HepG2 (cell line): Measurements from ENCODE around the gene SLC16A4. TPM values are rescaled to one million over a fixed set of nuclear protein-coding genes. Genes with fewer than 3 reads are reported as not detected.
A peak's percentile ranks its signal among the peaks of the same experiment; 100 is the strongest.

Source experiments
- FOXC1 ChIP-seq: sonication (generic); formaldehyde crosslinking; IDR thresholded peaks from 2 replicates; pipeline ENCODE4 v1.8.0; 2022; ENCODE audit warnings: mild to moderate bottlenecking, missing genetic modification reagents, borderline replicate concordance
- KLF6 ChIP-seq: IDR thresholded peaks from 2 replicates; pipeline ENCODE4 v1.8.0; 2016; ENCODE audit warnings: missing biosample characterization, missing genetic modification reagents
- MXI1 ChIP-seq: IDR thresholded peaks from 3 replicates; pipeline ENCODE4 v1.6.1; 2012; ENCODE audit warnings: low read depth, low read length, inconsistent platforms, borderline replicate concordance
- RBM39 ChIP-seq: fragments of 200-400 bp; formaldehyde crosslinking; IDR thresholded peaks from one replicate; pipeline ENCODE4 v1.6.1; 2018; ENCODE audit warnings: antibody characterized with exemption, mild to moderate bottlenecking, low read depth, low read length; ENCODE audit not compliant: poor library complexity, severe bottlenecking
- SMAD3 ChIP-seq: sonication (generic); formaldehyde crosslinking; IDR thresholded peaks from 2 replicates; pipeline ENCODE4 v1.4.0; 2020; ENCODE audit warnings: missing genetic modification reagents
- TP53 ChIP-seq: sonication (generic); formaldehyde crosslinking; conservative IDR thresholded peaks from 2 replicates; pipeline ENCODE4 v1.4.0; 2020; ENCODE audit warnings: missing genetic modification reagents
- ZC3H13 ChIP-seq: sonication (generic); formaldehyde crosslinking; IDR thresholded peaks from 2 replicates; pipeline ENCODE4 v1.8.1; 2023; ENCODE audit warnings: mild to moderate bottlenecking, missing genetic modification reagents, moderate library complexity
- ZFP36L1 ChIP-seq: sonication (generic); formaldehyde crosslinking; IDR thresholded peaks from 2 replicates; pipeline ENCODE4 v1.8.0; 2022; ENCODE audit warnings: mild to moderate bottlenecking, missing genetic modification reagents, moderate library complexity
- ZNF431 ChIP-seq: sonication (generic); formaldehyde crosslinking; IDR thresholded peaks from 2 replicates; pipeline ENCODE4 v1.9.0; 2022; ENCODE audit warnings: missing genetic modification reagents, low read depth, mild to moderate bottlenecking, borderline replicate concordance
- ZNF556 ChIP-seq: sonication (generic); formaldehyde crosslinking; IDR thresholded peaks from 2 replicates; pipeline ENCODE4 v1.4.0; 2020; ENCODE audit warnings: mild to moderate bottlenecking, missing genetic modification reagents, borderline replicate concordance
- ZNF746 ChIP-seq: sonication (generic); formaldehyde crosslinking; IDR thresholded peaks from 2 replicates; pipeline ENCODE4 v1.8.0; 2022; ENCODE audit warnings: mild to moderate bottlenecking, missing genetic modification reagents
- ZSCAN20 ChIP-seq: sonication (generic); formaldehyde crosslinking; IDR thresholded peaks from 2 replicates; pipeline ENCODE4 v1.4.0; 2020; ENCODE audit warnings: missing genetic modification reagents, mild to moderate bottlenecking, borderline replicate concordance
- polyA plus RNA-seq, 8 experiments: library from polyadenylated mRNA; depleted of rRNA in 3 of 8; stranded (reverse) in 7 of 8; unstranded in 1 of 8; fragments of >200 nt; fragmentation: Illumina TruSeq in 4 of 8; extraction: Trizol in 4 of 8; gene quantifications; 2 replicates each; pipeline versions ENCODE4 v1.2.1 to v1.2.3, GENCODE V29; 2011 to 2016; ENCODE audit warnings: low read depth in 4 of 8, missing spikeins in 1 of 8, mixed read lengths in 1 of 8; ENCODE audit not compliant: insufficient read depth in 1 of 8
- total RNA-seq, 5 experiments: library from RNA; depleted of rRNA; stranded (reverse); fragments of >200 nt; fragmentation: Illumina TruSeq; extraction: Trizol; gene quantifications; 2 replicates each; pipeline ENCODE4 v1.2.3, GENCODE V29; 2016; ENCODE audit warnings: low read depth in 1 of 5
- TF ChIP-seq, protein P1 (sequence below): IDR thresholded peaks from 2 replicates; pipeline ENCODE4 v1.6.1; 2016
- TF ChIP-seq, protein P2 (sequence below): IDR thresholded peaks from 2 replicates; pipeline ENCODE4 v1.6.1; 2018; ENCODE audit warnings: missing genetic modification reagents, mild to moderate bottlenecking, missing compliant biosample characterization
- TF ChIP-seq, protein P3 (sequence below): sonication (generic); formaldehyde crosslinking; IDR thresholded peaks from 2 replicates; pipeline ENCODE4 v1.4.0; 2020; ENCODE audit warnings: missing genetic modification reagents, borderline replicate concordance
- TF ChIP-seq, protein P4 (sequence below): sonication (generic); formaldehyde crosslinking; IDR thresholded peaks from 2 replicates; pipeline ENCODE4 v1.4.0; 2020; ENCODE audit warnings: mild to moderate bottlenecking, missing genetic modification reagents
- TF ChIP-seq, protein P5 (sequence below): sonication (generic); formaldehyde crosslinking; IDR thresholded peaks from 2 replicates; pipeline ENCODE4 v1.4.0; 2020; ENCODE audit warnings: low read depth, missing genetic modification reagents

The SLC16A4 gene
- total and polyA plus RNA-seq, 2 of the 13 experiments (the other 11 are each of a cell fraction or from before 2014, with no cell fraction given): 1.1 to 1.5 TPM

DNA sequence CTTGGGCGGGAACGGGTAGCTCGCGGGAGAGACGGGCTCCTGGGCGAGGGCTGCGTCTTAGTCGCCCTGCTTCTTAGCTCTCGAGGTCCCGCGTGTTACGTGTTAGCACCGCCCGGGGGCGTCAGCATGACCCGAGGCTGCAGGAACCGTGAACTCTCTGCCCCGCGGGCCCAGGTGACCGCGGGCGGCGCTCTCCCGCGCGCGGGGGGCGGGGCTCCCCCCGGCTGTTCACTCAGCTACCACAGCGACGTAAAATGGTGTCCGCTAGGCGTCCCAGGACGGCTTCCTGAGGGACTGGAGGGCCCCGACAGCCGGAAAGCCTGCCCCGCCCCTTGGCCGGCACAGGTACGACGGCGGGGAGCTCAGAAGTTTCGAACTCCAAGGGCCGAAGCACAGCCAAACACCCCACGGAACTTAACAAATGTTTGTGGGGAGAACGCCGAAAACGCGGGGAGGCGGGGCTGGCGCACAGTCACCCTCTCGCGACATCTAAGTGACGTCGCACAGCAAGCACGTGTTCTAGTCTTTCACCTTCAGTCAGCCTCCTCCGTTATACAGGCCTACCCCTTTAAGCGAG lies 52.4 kb downstream of the SLC16A4 start (continued):
- TF ChIP-seq, protein P1, sequence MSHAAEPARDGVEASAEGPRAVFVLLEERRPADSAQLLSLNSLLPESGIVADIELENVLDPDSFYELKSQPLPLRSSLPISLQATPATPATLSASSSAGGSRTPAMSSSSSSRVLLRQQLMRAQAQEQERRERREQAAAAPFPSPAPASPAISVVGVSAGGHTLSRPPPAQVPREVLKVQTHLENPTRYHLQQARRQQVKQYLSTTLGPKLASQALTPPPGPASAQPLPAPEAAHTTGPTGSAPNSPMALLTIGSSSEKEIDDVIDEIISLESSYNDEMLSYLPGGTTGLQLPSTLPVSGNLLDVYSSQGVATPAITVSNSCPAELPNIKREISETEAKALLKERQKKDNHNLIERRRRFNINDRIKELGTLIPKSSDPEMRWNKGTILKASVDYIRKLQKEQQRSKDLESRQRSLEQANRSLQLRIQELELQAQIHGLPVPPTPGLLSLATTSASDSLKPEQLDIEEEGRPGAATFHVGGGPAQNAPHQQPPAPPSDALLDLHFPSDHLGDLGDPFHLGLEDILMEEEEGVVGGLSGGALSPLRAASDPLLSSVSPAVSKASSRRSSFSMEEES (CRISPR knock-in tag): no peak; the same call in none of the 2 replicates
- TF ChIP-seq, protein P2, sequence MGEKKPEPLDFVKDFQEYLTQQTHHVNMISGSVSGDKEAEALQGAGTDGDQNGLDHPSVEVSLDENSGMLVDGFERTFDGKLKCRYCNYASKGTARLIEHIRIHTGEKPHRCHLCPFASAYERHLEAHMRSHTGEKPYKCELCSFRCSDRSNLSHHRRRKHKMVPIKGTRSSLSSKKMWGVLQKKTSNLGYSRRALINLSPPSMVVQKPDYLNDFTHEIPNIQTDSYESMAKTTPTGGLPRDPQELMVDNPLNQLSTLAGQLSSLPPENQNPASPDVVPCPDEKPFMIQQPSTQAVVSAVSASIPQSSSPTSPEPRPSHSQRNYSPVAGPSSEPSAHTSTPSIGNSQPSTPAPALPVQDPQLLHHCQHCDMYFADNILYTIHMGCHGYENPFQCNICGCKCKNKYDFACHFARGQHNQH (CRISPR knock-in tag): 0 out of 2 replicates have a peak, but pooled peaks have one; percentile 60
- peak; percentile 4; the same call in 1 of the 2 replicates for TF ChIP-seq SMAD3 (CRISPR knock-in tag)
- TF ChIP-seq ZC3H13: peak; percentile 88; the same call in 1 of the 2 replicates
- TF ChIP-seq, protein P3, sequence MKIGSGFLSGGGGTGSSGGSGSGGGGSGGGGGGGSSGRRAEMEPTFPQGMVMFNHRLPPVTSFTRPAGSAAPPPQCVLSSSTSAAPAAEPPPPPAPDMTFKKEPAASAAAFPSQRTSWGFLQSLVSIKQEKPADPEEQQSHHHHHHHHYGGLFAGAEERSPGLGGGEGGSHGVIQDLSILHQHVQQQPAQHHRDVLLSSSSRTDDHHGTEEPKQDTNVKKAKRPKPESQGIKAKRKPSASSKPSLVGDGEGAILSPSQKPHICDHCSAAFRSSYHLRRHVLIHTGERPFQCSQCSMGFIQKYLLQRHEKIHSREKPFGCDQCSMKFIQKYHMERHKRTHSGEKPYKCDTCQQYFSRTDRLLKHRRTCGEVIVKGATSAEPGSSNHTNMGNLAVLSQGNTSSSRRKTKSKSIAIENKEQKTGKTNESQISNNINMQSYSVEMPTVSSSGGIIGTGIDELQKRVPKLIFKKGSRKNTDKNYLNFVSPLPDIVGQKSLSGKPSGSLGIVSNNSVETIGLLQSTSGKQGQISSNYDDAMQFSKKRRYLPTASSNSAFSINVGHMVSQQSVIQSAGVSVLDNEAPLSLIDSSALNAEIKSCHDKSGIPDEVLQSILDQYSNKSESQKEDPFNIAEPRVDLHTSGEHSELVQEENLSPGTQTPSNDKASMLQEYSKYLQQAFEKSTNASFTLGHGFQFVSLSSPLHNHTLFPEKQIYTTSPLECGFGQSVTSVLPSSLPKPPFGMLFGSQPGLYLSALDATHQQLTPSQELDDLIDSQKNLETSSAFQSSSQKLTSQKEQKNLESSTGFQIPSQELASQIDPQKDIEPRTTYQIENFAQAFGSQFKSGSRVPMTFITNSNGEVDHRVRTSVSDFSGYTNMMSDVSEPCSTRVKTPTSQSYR (CRISPR knock-in tag): peak; percentile 18; the same call in 1 of the 2 replicates
- TF ChIP-seq RBM39: peak; percentile 95
- TF ChIP-seq, protein P4, sequence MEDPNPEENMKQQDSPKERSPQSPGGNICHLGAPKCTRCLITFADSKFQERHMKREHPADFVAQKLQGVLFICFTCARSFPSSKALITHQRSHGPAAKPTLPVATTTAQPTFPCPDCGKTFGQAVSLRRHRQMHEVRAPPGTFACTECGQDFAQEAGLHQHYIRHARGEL (CRISPR knock-in tag): peak; percentile 50; the same call in 1 of the 2 replicates
- peak; percentile 59; the same call in 1 of the 2 replicates for TF ChIP-seq ZNF556 (CRISPR knock-in tag)
- TF ChIP-seq ZNF431 (CRISPR knock-in tag): peak; percentile 56; the same call in 1 of the 2 replicates
- peak; percentile 52; the same call in 1 of the 2 replicates for TF ChIP-seq ZNF746 (CRISPR knock-in tag)
- TF ChIP-seq ZSCAN20 (CRISPR knock-in tag): peak; percentile 67; the same call in 1 of the 2 replicates
- TF ChIP-seq ZFP36L1 (CRISPR knock-in tag): peak; percentile 64
- peak; percentile 51; the same call in 2 of the 3 replicates for TF ChIP-seq MXI1
- 0 out of 2 replicates have a peak, but pooled peaks have one; percentile 66 for TF ChIP-seq FOXC1 (CRISPR knock-in tag)
- TF ChIP-seq, protein P5, sequence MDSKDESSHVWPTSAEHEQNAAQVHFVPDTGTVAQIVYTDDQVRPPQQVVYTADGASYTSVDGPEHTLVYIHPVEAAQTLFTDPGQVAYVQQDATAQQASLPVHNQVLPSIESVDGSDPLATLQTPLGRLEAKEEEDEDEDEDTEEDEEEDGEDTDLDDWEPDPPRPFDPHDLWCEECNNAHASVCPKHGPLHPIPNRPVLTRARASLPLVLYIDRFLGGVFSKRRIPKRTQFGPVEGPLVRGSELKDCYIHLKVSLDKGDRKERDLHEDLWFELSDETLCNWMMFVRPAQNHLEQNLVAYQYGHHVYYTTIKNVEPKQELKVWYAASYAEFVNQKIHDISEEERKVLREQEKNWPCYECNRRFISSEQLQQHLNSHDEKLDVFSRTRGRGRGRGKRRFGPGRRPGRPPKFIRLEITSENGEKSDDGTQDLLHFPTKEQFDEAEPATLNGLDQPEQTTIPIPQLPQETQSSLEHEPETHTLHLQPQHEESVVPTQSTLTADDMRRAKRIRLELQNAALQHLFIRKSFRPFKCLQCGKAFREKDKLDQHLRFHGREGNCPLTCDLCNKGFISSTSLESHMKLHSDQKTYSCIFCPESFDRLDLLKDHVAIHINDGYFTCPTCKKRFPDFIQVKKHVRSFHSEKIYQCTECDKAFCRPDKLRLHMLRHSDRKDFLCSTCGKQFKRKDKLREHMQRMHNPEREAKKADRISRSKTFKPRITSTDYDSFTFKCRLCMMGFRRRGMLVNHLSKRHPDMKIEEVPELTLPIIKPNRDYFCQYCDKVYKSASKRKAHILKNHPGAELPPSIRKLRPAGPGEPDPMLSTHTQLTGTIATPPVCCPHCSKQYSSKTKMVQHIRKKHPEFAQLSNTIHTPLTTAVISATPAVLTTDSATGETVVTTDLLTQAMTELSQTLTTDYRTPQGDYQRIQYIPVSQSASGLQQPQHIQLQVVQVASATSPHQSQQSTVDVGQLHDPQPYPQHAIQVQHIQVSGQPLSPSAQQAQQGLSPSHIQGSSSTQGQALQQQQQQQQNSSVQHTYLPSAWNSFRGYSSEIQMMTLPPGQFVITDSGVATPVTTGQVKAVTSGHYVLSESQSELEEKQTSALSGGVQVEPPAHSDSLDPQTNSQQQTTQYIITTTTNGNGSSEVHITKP: peak; percentile 9; the same call in 1 of the 2 replicates
- no peak for TF ChIP-seq KLF6 (CRISPR knock-in tag)
- TF ChIP-seq TP53: peak; percentile 15; the same call in 1 of the 2 replicates
